Epithelial cell of prostate (primary cell): Measurements from ENCODE around the gene RNF126.
A peak's percentile ranks its signal among the peaks of the same experiment; 100 is the strongest.
"Not testable (repeated sequence)": the region's sequence is repeated elsewhere in the genome, so short reads cannot be mapped to it uniquely, and the experiment has no call there.

Experiments used
- DNase-seq: peaks from one replicate; pipeline ENCODE4 v3.0.0-alpha.2; 2011; ENCODE audit warnings: low read depth, low spot score
- H3K27ac ChIP-seq: fragments of 450-650 bp; 2 replicates; pipeline ENCODE4 v1.5.1; 2017; ENCODE audit warnings: mild to moderate bottlenecking

Gene RNF126

GRCh38 chr19:686589-687297 is 23.7 kb upstream of the RNF126 start:
- H3K27ac ChIP-seq: no peak overlapping the region
- no peak for DNase-seq

- no peak for DNase-seq
- no peak overlapping the region for H3K27ac ChIP-seq
Observed at GRCh38 chr19:685454-685931, 22.5 kb upstream of the RNF126 start.

- H3K27ac ChIP-seq: no peak overlapping the region
- no peak for DNase-seq
Observed at GRCh38 chr19:682678-683320, 19.8 kb upstream of the RNF126 start.

- DNase-seq: no peak
- peak overlapping the region; percentile 92 for H3K27ac ChIP-seq
Observed at GRCh38 chr19:681029-682019, 18.3 kb upstream of the RNF126 start.

DNA sequence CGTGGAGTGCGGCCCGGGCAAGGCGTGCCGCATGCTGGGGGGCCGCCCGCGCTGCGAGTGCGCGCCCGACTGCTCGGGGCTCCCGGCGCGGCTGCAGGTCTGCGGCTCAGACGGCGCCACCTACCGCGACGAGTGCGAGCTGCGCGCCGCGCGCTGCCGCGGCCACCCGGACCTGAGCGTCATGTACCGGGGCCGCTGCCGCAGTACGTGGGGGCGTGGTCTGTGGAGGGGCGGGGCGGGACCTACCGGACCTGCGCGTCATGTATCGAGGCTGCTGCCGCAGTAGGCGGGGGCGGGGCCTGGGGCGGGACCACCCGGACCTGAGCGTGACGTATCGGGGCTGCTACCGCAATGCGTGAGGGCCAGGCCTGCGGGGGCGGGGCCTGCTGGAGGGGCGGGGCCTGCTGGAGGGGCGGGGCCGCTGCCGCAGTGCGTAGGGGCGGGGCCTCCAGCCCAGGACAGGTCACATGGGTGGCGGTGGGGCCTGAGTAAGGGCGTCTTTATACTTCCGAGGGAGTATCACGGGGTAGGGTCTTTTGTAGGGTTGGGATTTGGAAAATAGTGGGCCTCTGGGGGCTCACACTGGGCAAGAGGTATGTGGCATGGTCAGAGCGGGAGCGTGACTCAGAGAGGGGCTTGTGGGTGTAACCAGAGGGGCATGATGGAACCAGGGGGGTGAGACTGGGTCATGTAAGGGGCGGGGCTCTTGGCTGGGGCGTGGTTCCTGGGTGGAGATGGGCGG is 17.4 kb upstream of the RNF126 start:
- peak overlapping the region; percentile 92 for H3K27ac ChIP-seq
- peak; percentile 91 for DNase-seq

DNA sequence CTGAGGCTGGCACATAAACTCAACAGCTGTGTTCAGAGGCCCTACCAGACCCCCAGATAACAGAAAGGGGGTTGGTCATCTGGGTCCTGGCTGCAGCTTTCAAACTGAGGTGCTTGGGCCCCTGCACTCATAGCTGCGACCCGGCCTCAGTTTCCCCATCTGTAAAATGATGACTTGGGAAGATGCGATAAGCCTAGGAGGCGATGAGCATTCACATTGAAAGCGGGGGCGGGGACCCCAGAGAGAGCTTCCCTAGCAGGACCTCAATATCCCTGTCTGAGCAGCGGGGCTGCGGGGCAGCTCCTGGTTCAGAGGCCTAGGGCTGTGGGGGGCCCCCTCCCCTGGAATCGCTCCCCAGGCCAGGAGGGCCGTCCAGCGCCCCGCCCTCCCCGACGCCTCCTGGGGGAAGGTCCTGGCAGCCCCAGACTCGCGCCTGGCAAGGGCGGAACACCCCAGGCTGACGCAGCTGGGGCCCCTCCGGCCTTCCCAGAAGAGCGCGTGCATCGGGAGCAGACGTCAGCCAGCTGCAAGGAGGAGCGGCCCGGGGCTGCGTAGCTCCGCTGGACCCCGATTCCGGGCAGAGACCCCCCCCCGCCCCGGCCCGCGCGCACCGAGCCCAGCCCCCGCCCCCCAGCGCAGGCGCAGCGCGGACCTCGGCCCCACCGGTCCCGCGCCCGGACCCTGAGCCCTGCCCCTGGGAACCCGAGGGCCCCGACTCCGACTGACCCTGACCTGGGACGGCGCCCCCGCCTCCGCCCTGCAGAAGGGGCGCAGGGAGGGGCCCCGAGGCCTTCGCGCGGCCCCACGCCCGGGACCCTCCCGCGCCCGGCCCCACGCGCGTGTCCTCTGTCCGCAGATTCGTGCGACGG is 16.6 kb upstream of the RNF126 start:
- DNase-seq: no peak
- H3K27ac ChIP-seq: peak overlapping the region; percentile 92

DNA sequence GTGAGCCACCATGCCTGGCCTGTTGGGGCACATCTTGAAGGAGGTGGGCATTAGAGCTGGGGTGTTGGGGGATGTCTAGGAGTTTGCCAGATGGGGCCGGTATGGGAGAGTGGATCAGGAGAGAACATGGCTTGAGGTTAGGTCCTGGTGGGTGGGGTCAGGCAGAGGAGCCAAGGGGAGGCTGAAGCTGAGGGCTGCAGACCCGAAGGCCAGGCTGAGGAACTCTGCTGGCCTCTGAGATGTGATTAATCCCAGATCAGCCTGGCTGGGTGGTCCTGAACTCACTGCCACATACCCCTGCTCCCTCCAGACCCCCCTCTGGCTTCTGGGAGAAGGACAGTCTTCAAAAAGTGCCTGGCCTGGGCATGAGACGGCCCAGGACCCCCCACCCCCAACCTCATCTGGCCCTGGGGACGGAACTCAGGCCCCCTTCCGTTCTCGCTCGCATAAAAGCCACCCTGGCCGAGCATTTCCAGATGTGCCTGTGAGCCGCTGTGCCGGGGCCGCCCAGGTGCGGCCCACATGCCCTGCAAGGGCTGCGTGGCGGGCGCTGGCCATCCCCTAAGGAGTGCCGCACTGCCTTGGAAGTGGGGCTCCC is 15.9 kb upstream of the RNF126 start:
- peak overlapping the region; percentile 92 for H3K27ac ChIP-seq
- DNase-seq: no peak

DNA sequence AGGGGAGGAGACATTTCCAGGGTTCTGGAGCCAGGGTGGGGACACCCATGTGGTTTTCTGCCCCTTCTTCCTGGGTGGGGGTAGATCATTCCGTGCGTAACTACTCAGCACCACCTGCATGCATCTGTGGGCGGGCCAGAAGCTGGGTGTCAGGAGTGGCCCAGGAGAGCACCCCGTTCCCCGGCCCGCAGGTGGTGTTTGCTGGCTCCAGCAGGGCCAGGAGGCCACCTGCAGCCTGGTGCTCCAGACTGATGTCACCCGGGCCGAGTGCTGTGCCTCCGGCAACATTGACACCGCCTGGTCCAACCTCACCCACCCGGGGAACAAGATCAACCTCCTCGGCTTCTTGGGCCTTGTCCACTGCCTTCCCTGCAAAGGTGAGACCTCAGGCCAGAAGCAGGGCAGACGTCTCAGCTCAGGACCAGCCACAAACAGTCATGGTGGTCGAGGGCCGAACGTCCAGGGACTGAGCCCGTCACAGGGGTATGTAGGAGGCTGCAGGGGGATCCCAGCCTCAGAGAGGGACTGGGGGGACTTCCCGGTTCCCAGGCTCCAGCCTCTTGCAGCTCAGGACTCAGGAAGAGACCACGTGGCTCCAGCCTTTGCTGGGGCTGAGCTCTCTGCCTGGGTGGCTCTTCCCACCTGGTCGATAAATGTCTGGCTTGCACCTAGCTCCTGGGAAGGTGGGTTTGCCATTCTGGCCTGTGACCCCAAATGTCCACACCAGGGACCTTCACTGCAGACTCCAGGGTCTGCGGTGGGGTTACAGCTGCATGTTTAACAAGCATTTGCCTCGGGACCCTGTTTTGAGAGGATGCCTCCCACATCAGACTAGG is 14.8 kb upstream of the RNF126 start:
- no peak for DNase-seq
- H3K27ac ChIP-seq: peak overlapping the region; percentile 92

GRCh38 chr19:677201-677600 is 14.2 kb upstream of the RNF126 start:
- no peak for DNase-seq
- peak overlapping the region; percentile 92 for H3K27ac ChIP-seq

DNA sequence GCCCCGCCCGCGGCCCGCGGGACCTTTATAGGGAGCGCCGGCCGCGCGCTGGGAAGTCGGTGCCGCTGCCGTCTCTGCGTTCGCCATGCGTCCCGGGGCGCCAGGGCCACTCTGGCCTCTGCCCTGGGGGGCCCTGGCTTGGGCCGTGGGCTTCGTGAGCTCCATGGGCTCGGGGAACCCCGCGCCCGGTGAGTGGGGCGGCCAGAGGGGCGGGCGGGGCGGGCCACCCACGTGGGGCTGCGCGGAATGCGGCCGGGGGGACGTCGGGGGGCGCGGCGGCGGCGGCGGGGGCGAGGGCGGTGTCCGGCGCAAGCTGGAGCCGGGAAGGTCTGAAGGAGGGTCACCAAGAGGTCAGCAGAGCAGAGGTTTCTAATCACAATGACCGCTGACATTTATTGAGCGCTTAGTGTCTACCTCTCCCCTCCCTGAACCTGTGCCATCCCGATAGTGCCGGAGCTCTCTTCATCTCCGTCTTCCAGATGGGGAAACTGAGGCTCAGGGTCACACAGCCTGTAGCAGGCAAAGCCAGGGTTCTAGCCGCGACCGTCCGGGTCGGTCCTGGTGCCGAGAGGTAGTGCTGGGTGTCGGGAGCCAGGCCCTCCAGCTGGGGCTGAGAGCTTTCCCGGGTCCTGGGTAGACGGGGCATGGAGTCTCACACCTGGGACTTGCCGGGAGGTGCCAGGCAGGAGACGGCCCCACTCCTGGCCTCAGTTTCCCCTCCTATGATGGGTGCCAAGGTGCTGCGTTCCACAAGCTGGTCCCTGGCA is 13.5 kb upstream of the RNF126 start, which contains the start of gene FSTL3:
TSS of gene FSTL3 (plus strand) at position 54 of the 767 bp plus-strand sequence. CDS start at position 86, 32 bp downstream.
- peak within 1 kb of the TSS; percentile 92 for H3K27ac ChIP-seq
- DNase-seq: no peak

DNA sequence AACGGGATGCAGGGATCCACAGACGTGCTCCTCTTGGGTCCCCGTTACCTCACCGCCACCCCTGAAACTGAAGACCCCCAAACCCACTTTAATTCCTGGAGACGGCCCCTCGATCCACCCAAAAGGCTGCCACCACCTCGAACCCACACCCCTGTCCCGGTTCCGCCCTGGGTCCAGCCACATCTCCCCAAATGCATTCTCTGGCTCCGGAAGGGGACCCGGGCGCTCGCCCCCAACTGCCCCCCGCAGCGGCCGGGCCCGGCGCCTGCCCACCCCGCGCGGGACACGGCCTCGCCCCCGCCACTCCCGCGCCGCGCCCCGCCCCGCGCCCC is 13.0 kb upstream of the RNF126 start:
- H3K27ac ChIP-seq: peak overlapping the region; percentile 92
- DNase-seq: no peak

DNA sequence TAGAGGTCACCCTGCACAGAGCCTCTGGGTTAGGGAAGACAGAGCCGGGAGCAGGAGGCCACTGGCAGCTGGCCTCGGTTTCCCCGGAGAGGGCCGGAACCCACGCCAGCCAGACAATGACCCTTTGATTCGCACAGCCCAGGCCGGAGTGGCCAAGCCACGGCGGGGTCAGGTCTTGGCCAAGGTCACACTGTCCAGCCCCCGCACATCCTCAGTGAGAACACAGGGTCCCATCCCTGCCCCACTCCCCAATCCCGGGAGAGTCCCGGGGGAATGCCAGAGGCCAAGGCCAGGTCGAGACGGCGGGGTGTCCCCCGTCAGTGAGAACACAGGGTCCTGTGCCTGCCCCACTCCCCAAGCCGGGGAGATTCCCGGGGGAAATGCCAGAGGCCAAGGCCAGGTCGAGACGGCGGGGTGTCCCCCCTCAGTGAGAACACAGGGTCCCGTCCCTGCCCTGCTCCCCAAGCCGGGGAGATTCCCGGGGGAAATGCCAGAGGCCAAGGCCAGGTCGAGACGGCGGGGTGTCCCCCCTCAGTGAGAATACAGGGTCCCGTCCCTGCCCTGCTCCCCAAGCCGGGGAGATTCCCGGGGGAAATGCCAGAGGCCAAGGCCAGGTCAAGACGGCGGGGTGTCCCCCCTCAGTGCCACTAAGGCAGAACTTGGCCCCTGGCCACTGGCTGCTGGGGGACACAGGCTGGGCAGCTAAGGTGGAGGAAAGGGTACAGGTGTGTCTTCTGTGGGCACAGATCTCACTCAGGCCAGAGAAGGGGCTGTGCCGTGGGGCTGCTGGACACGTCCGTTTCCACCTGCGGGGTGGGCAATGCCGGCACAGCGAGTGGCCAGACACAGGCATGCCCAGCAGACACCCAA is 11.5 kb upstream of the RNF126 start:
- no peak for DNase-seq

GRCh38 chr19:670609-671075 is 7.6 kb upstream of the RNF126 start:
- DNase-seq: no peak
- H3K27ac ChIP-seq: no peak overlapping the region

More for the DNA sequence above, 11.5 kb upstream of the RNF126 start:
- H3K27ac ChIP-seq: no peak overlapping the region

GRCh38 chr19:668675-669434 is 5.8 kb upstream of the RNF126 start:
- H3K27ac ChIP-seq, DNase-seq: not testable (repeated sequence)

GRCh38 chr19:666985-667573 is 4.1 kb upstream of the RNF126 start:
- not testable (repeated sequence) for H3K27ac ChIP-seq, DNase-seq
